Stimulated activated CD8-positive, alpha-beta memory T cell treated with anti-CD3 and anti-CD28 coated beads, Interleukin-4, amount 100 ng/mL, for 1 hour (primary cell): Measurements from ENCODE around the gene GPC6.

Experiments used
- DNase-seq, 2 donors: peaks; one replicate each; pipeline ENCODE4 v3.0.0-alpha.2; 2020; ENCODE audit warnings: low read depth in 2 of 2, low spot score in 1 of 2

Gene GPC6

GRCh38 chr13:94369972-94370436 lies 1143.4 kb downstream of the GPC6 start:
- DNase-seq = no peak

- DNase-seq = no peak
These were observed 1145.2 kb downstream of the GPC6 start for GRCh38 chr13:94371855-94372254.

- no peak for DNase-seq
These were observed 1155.9 kb downstream of the GPC6 start for GRCh38 chr13:94382517-94382916.

GRCh38 chr13:94382960-94383359 lies 1156.4 kb downstream of the GPC6 start:
- DNase-seq = no peak

GRCh38 chr13:94384231-94384905 lies 1157.8 kb downstream of the GPC6 start:
- DNase-seq = no peak

- no peak for DNase-seq
These were observed 1160.4 kb downstream of the GPC6 start for GRCh38 chr13:94387047-94387446.

GRCh38 chr13:94389604-94390351 lies 1163.2 kb downstream of the GPC6 start:
- no peak for DNase-seq

- no peak for DNase-seq
These were observed 1164.3 kb downstream of the GPC6 start for GRCh38 chr13:94390881-94391280.

GRCh38 chr13:94394723-94395122 lies 1168.1 kb downstream of the GPC6 start:
- DNase-seq = no peak

GRCh38 chr13:94395860-94396259 lies 1169.3 kb downstream of the GPC6 start:
- DNase-seq = no peak

- DNase-seq = no peak
These were observed 1173.2 kb downstream of the GPC6 start for GRCh38 chr13:94399812-94400211.

- DNase-seq = no peak
These were observed 1174.3 kb downstream of the GPC6 start for GRCh38 chr13:94400874-94401273.

- no peak for DNase-seq
These were observed 1181.9 kb downstream of the GPC6 start for GRCh38 chr13:94408314-94409036.

GRCh38 chr13:94411747-94412146 lies 1185.1 kb downstream of the GPC6 start:
- DNase-seq = no peak

- no peak for DNase-seq
These were observed 1186.4 kb downstream of the GPC6 start for GRCh38 chr13:94412870-94413597.

GRCh38 chr13:94413598-94413944 lies 1187.0 kb downstream of the GPC6 start:
- DNase-seq = no peak

- no peak for DNase-seq
These were observed 1187.5 kb downstream of the GPC6 start for GRCh38 chr13:94414141-94414540.

GRCh38 chr13:94414708-94415107 lies 1188.1 kb downstream of the GPC6 start:
- no peak for DNase-seq

- DNase-seq = no peak
These were observed 1189.1 kb downstream of the GPC6 start for GRCh38 chr13:94415500-94416237.

- no peak for DNase-seq
These were observed 1190.0 kb downstream of the GPC6 start for GRCh38 chr13:94416454-94417080.
